Osteocyte (in vitro differentiated cells): ENCODE data around the gene ABI3BP. TPM values are rescaled to one million over a fixed set of nuclear protein-coding genes. Genes with fewer than 3 reads are reported as not detected.

ENCODE experiments used
- DNase-seq: peaks from one replicate; pipeline ENCODE4 v3.0.0; 2021; ENCODE audit warnings: mixed read lengths; ENCODE audit not compliant: unreplicated experiment; ENCODE audit errors: extremely low spot score
- H3K27ac Mint-ChIP-seq: one replicate; pipeline ENCODE4 v1.8.0; 2021; ENCODE audit warnings: mild to moderate bottlenecking, mixed read lengths; ENCODE audit not compliant: unreplicated experiment
- H3K27me3 Mint-ChIP-seq: one replicate; pipeline ENCODE4 v1.8.0; 2021; ENCODE audit warnings: mixed read lengths; ENCODE audit not compliant: unreplicated experiment
- H3K36me3 Mint-ChIP-seq: one replicate; pipeline ENCODE4 v1.8.0; 2021; ENCODE audit warnings: mixed read lengths; ENCODE audit not compliant: unreplicated experiment
- H3K4me1 Mint-ChIP-seq: one replicate; pipeline ENCODE4 v1.8.0; 2021; ENCODE audit warnings: mixed read lengths; ENCODE audit not compliant: unreplicated experiment
- H3K4me3 Mint-ChIP-seq: one replicate; pipeline ENCODE4 v1.8.0; 2021; ENCODE audit warnings: mild to moderate bottlenecking, moderate library complexity, mixed read lengths; ENCODE audit not compliant: unreplicated experiment
- H3K9me3 Mint-ChIP-seq: one replicate; pipeline ENCODE4 v1.8.0; 2021; ENCODE audit warnings: mixed read lengths; ENCODE audit not compliant: unreplicated experiment
- CTCF ChIP-seq: fragments of 200-600 bp; sonication (generic); IDR thresholded peaks from 2 replicates; pipeline ENCODE4 v1.5.0; 2021; ENCODE audit warnings: antibody characterized with exemption, mild to moderate bottlenecking, moderate library complexity
- total RNA-seq: library from RNA; stranded (reverse); gene quantifications from 2 replicates; pipeline ENCODE4 v1.2.1, GENCODE V29; 2021

ABI3BP gene
- total RNA-seq, 1 donor from 2014 or later: 157 TPM

DNA sequence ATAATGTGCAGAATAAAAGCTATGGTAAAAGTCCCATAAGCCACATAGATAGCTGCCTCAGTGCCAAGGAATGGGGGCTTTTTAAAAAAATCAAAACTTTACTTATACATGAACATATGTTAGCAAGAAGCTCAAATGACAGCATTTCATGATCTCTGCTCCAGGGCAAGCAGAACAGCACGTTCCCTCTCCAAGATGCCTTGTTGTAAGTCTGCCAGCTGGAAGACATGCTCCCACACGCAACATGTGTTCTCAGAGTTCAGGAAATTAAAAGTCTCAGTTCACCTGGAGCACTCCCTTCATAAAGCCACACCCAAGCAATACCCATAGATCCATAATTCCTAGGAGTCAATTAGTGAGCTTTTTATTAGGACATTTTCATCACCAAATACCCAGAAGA, 52.2 kb downstream of the ABI3BP start:
- no peaks in the 10 kb centered on the region for H3K36me3 Mint-ChIP-seq
- no peak overlapping the region for H3K4me3 Mint-ChIP-seq
- DNase-seq: no peak
- H3K27ac Mint-ChIP-seq: no peak overlapping the region
- no peak for TF ChIP-seq CTCF
- no peaks in the 10 kb centered on the region for H3K9me3 Mint-ChIP-seq
- peaks cover 2% of the 10 kb centered on the region for H3K4me1 Mint-ChIP-seq
- no peaks in the 10 kb centered on the region for H3K27me3 Mint-ChIP-seq

- Mint-ChIP-seq H3K27ac (no peak overlapping the region), H3K27me3 (no peaks in the 10 kb centered on the region), H3K4me1 (peaks cover 2% of the 10 kb centered on the region), H3K36me3 (no peaks in the 10 kb centered on the region), H3K4me3 (no peak overlapping the region), H3K9me3 (peaks cover 3% of the 10 kb centered on the region)
- no peak for TF ChIP-seq CTCF
- DNase-seq: no peak
Observed at GRCh38 chr3:100936931-100937330, 56.3 kb downstream of the ABI3BP start.

DNA sequence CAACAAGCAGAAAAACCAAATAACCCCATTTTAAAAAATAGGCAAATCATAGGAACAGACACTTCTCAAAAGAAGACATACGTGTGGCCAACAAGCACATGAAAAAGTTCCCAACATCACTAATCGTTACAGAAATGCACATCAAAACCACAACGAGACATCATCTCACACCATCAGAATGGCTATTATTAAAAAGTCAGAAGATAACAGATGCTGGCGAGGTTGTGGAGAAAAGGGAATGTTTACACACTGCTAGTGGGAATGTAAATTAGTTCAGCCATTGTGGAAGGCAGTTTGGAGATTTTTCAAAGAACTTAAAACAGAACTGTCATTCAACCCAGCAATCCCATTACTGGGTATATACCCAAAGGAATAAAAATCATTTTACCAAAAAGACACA, 60.7 kb downstream of the ABI3BP start:
- H3K27ac Mint-ChIP-seq: no peak overlapping the region
- H3K36me3 Mint-ChIP-seq: no peaks in the 10 kb centered on the region
- H3K9me3 Mint-ChIP-seq: peaks cover 12% of the 10 kb centered on the region
- H3K27me3 Mint-ChIP-seq: no peaks in the 10 kb centered on the region
- no peak for DNase-seq
- H3K4me3 Mint-ChIP-seq: no peak overlapping the region
- no peak for TF ChIP-seq CTCF
- peaks cover 14% of the 10 kb centered on the region for H3K4me1 Mint-ChIP-seq

GRCh38 chr3:100928638-100929428, 64.4 kb downstream of the ABI3BP start:
- Mint-ChIP-seq H3K27me3 (no peaks in the 10 kb centered on the region), H3K36me3 (peaks cover 4% of the 10 kb centered on the region), H3K27ac (peak overlapping the region; percentile 33), H3K4me3 (no peak overlapping the region), H3K4me1 (peaks cover 14% of the 10 kb centered on the region), H3K9me3 (peaks cover 12% of the 10 kb centered on the region)
- DNase-seq: no peak
- no peak for TF ChIP-seq CTCF

DNA sequence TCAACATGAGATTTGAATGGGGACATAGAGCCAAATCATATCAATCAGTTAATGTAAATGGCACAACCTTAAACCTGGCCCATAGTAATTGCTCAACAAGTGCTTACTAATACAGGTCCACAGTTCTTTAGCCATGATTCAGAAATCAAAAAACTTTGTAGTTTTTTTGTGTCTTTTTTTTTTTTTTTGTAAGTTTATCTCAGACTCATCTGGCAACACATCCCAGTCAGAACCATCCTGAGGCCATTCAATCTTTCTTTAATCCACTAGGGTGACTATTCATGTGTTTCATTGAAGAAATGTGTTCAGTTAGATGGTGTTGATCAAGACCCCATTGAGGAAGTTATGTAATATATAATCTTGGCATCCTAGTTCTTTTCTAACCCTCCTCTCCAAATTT, 65.4 kb downstream of the ABI3BP start:
- Mint-ChIP-seq H3K9me3 (peaks cover 12% of the 10 kb centered on the region), H3K27me3 (no peaks in the 10 kb centered on the region), H3K27ac (no peak overlapping the region), H3K36me3 (peaks cover 4% of the 10 kb centered on the region), H3K4me1 (peaks cover 14% of the 10 kb centered on the region), H3K4me3 (no peak overlapping the region)
- TF ChIP-seq CTCF: no peak
- no peak for DNase-seq
